ENCODE data around the gene FOXL2NB.
"Not testable (repeated sequence)": the region's sequence is repeated elsewhere in the genome, so short reads cannot be mapped to it uniquely, and the experiment has no call there.

Gene FOXL2NB

GRCh38 chr3:138946663-138947494, at the start of gene FOXL2NB, which contains the start of gene FOXL2:
FOXL2NB (plus strand) TSS chr3:138947217; CDS start chr3:138947365, 148 bp downstream.
FOXL2 (minus strand) TSS chr3:138947137; CDS start chr3:138946722, 415 bp downstream.
- no peak for DNase-seq (ENCODE audit: low read depth)

- no peak for DNase-seq (ENCODE audit: low read depth)
Measured at GRCh38 chr3:138898301-138898700, 48.7 kb upstream of the FOXL2NB start.

GRCh38 chr3:138898708-138899107, 48.3 kb upstream of the FOXL2NB start:
- no peak for DNase-seq (ENCODE audit: low read depth)

- DNase-seq (ENCODE audit: low read depth), result no peak
Measured at GRCh38 chr3:138899351-138899991, 47.5 kb upstream of the FOXL2NB start.

- no peak for DNase-seq (ENCODE audit: low read depth)
Measured at GRCh38 chr3:138901567-138901966, 45.5 kb upstream of the FOXL2NB start.

GRCh38 chr3:138902171-138902570, 44.8 kb upstream of the FOXL2NB start:
- no peak for DNase-seq (ENCODE audit: low read depth)

- no peak for DNase-seq (ENCODE audit: low read depth)
Measured at GRCh38 chr3:138907539-138907938, 39.5 kb upstream of the FOXL2NB start.

- no peak for DNase-seq (ENCODE audit: low read depth)
Measured at GRCh38 chr3:138908846-138909245, 38.2 kb upstream of the FOXL2NB start.

GRCh38 chr3:138909904-138910303, 37.1 kb upstream of the FOXL2NB start:
- DNase-seq (ENCODE audit: low read depth), result no peak

GRCh38 chr3:138911621-138912020, 35.4 kb upstream of the FOXL2NB start:
- no peak for DNase-seq (ENCODE audit: low read depth)

- no peak for DNase-seq (ENCODE audit: low read depth)
Measured at GRCh38 chr3:138912237-138912636, 34.8 kb upstream of the FOXL2NB start.

- no peak for DNase-seq (ENCODE audit: low read depth)
Measured at GRCh38 chr3:138913766-138914165, 33.3 kb upstream of the FOXL2NB start.

- DNase-seq (ENCODE audit: low read depth), result no peak
Measured at GRCh38 chr3:138914870-138915502, 32.0 kb upstream of the FOXL2NB start.

- DNase-seq (ENCODE audit: low read depth), result peak; percentile 75
Measured at GRCh38 chr3:138915503-138916498, 31.2 kb upstream of the FOXL2NB start.

GRCh38 chr3:138916824-138917223, 30.2 kb upstream of the FOXL2NB start:
- DNase-seq (ENCODE audit: low read depth), result no peak

- DNase-seq (ENCODE audit: low read depth), result no peak
Measured at GRCh38 chr3:138919325-138919724, 27.7 kb upstream of the FOXL2NB start.

- no peak for DNase-seq (ENCODE audit: low read depth)
Measured at GRCh38 chr3:138921316-138922292, 25.4 kb upstream of the FOXL2NB start.

GRCh38 chr3:138922400-138922799, 24.6 kb upstream of the FOXL2NB start:
- DNase-seq (ENCODE audit: low read depth), result not testable (repeated sequence)

GRCh38 chr3:138923531-138923994, 23.5 kb upstream of the FOXL2NB start:
- peak; percentile 86 for DNase-seq (ENCODE audit: low read depth)

- no peak for DNase-seq (ENCODE audit: low read depth)
Measured at GRCh38 chr3:138928727-138929372, 18.2 kb upstream of the FOXL2NB start.

Data from activated T-cell treated with anti-CD3 and anti-CD28 coated beads for 1 hour (primary cell).